ENCODE measurements around the gene SLC15A5.

DNA sequence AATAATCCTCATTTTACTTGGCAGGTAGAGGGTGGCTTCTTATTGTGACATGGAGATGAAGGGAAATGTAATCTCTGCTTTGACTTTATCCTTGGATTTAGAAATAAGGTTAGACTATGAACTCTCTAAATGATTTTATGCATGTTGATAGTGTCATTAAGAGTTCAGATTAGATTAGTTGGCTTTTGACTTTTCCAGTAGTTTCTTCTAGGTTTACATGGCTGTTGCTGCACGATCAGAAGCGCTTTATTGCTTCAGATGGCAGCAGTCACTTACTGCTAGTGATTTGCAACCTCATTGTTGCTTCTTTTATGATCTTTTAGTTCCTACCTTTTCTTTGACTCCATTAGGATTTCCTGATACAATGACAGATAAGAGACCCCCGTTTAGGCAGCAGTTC lies 32.3 kb downstream of the SLC15A5 start:
- TF ChIP-seq, protein P1, sequence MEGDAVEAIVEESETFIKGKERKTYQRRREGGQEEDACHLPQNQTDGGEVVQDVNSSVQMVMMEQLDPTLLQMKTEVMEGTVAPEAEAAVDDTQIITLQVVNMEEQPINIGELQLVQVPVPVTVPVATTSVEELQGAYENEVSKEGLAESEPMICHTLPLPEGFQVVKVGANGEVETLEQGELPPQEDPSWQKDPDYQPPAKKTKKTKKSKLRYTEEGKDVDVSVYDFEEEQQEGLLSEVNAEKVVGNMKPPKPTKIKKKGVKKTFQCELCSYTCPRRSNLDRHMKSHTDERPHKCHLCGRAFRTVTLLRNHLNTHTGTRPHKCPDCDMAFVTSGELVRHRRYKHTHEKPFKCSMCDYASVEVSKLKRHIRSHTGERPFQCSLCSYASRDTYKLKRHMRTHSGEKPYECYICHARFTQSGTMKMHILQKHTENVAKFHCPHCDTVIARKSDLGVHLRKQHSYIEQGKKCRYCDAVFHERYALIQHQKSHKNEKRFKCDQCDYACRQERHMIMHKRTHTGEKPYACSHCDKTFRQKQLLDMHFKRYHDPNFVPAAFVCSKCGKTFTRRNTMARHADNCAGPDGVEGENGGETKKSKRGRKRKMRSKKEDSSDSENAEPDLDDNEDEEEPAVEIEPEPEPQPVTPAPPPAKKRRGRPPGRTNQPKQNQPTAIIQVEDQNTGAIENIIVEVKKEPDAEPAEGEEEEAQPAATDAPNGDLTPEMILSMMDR (IDR thresholded peaks at IDR 0.05): no peak
- TF ChIP-seq POLR2AphosphoS5 (IDR thresholded peaks at IDR 0.05; ENCODE audit: low read depth, low read length): no peak
- TF ChIP-seq, protein P2, sequence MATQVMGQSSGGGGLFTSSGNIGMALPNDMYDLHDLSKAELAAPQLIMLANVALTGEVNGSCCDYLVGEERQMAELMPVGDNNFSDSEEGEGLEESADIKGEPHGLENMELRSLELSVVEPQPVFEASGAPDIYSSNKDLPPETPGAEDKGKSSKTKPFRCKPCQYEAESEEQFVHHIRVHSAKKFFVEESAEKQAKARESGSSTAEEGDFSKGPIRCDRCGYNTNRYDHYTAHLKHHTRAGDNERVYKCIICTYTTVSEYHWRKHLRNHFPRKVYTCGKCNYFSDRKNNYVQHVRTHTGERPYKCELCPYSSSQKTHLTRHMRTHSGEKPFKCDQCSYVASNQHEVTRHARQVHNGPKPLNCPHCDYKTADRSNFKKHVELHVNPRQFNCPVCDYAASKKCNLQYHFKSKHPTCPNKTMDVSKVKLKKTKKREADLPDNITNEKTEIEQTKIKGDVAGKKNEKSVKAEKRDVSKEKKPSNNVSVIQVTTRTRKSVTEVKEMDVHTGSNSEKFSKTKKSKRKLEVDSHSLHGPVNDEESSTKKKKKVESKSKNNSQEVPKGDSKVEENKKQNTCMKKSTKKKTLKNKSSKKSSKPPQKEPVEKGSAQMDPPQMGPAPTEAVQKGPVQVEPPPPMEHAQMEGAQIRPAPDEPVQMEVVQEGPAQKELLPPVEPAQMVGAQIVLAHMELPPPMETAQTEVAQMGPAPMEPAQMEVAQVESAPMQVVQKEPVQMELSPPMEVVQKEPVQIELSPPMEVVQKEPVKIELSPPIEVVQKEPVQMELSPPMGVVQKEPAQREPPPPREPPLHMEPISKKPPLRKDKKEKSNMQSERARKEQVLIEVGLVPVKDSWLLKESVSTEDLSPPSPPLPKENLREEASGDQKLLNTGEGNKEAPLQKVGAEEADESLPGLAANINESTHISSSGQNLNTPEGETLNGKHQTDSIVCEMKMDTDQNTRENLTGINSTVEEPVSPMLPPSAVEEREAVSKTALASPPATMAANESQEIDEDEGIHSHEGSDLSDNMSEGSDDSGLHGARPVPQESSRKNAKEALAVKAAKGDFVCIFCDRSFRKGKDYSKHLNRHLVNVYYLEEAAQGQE (IDR thresholded peaks at IDR 0.05; ENCODE audit: insufficient read depth in 1 of 2, low read depth in 2 of 2, low read length in 1 of 2): no peak
- no peak for TF ChIP-seq TCF7L2 (IDR thresholded peaks at IDR 0.05; ENCODE audit: low read depth, low read length)
- no peak for TF ChIP-seq SIN3A (IDR thresholded peaks at IDR 0.05; ENCODE audit: borderline replicate concordance, insufficient read depth, low read depth, low read length)
